ENCODE measurements around the gene PRKN. TPM values are rescaled to one million over a fixed set of nuclear protein-coding genes. Genes with fewer than 3 reads are reported as not detected.
A peak's percentile ranks its signal among the peaks of the same experiment; 100 is the strongest.

PRKN gene
- total RNA-seq, 1 experiment from 2014 or later = 0.46 TPM

DNA sequence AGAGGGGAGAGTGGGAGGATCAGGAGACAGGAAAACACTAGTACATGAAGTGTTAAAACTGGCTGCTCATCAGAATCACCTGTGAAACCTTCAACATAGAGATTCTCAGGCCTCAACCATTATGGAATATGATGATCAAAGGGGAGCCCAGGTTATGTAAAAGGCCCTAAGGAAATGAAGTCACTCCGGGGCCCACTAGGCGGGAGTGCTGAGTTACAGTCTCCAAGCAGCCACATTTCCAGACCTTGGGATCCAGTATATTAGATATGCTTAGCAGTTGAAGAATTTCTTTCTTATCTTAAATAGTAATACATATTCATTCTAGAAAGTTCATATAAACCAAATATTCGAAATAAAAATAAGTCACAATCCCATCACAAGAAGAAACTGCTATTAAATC, 476.3 kb downstream of the PRKN start:
- CTCF ChIA-PET = no interaction called here

DNA sequence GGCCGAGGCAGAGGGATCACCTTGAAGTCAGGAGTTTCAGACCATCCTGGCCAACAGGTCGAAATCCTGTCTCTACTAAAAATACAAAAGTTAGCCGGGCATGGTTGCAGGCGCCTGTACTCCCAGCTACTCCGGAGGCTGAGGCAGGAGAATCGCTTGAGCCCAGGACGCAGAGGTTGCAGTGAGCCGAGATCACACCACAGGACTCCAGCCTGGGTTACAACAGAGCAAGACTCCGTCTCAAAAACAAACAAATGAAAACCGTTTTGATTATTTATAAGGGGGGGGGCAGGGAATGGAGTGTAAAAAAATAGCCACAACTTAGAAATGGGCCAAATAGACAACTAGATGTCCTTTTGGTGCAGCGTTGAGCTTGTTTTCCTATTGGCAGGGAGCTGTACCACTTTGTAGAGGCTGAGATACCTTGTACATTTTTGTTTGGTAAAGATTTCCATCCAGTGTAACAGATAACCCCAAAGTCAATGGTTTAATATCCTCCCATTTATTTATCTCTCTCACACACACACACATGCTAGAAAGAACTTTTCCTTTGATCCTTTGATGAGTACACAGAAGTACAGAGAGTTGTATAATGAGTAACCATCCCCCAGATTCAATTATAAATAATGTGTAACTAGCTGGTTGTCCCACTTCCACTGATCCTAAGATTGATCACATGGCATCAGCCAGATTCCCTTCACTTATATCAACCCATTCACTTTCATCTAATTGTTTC, 477.5 kb downstream of the PRKN start:
- Histone ChIP-seq H3K27me3 (ENCODE audit: control insufficient read depth, insufficient read depth, low read length) (no peaks in the 10 kb centered on the region), H3K27ac (ENCODE audit: low read length) (no peak overlapping the region), H3K4me3 (ENCODE audit: low read depth in 2 of 2, low read length in 2 of 2) (no peak overlapping the region), H3K36me3 (ENCODE audit: control insufficient read depth, insufficient read depth, low read length) (no peaks in the 10 kb centered on the region), H3K4me1 (ENCODE audit: control insufficient read depth, insufficient read depth, low read length) (no peaks in the 10 kb centered on the region), H3K9me3 (ENCODE audit: control insufficient read depth, insufficient read depth, low read depth, low read length) (no peaks in the 10 kb centered on the region)
- ATAC-seq (no peak), DNase-seq (ENCODE audit: low read depth, low spot score) (no peak)
- ChIA-PET POLR2A (no interaction called here), CTCF (no interaction called here)
- in situ Hi-C loops (cut with HindIII; ENCODE audit: low pct_unique_long_range_greater_than_20kb, low sequenced_read_pairs) (no loop called here), intact Hi-C loops (cut with micrococcal nuclease; ENCODE audit: unreplicated experiment) (no loop called here)
- no TSS peak for BruUV-seq (replicated peaks)
- TF ChIP-seq, protein P1, sequence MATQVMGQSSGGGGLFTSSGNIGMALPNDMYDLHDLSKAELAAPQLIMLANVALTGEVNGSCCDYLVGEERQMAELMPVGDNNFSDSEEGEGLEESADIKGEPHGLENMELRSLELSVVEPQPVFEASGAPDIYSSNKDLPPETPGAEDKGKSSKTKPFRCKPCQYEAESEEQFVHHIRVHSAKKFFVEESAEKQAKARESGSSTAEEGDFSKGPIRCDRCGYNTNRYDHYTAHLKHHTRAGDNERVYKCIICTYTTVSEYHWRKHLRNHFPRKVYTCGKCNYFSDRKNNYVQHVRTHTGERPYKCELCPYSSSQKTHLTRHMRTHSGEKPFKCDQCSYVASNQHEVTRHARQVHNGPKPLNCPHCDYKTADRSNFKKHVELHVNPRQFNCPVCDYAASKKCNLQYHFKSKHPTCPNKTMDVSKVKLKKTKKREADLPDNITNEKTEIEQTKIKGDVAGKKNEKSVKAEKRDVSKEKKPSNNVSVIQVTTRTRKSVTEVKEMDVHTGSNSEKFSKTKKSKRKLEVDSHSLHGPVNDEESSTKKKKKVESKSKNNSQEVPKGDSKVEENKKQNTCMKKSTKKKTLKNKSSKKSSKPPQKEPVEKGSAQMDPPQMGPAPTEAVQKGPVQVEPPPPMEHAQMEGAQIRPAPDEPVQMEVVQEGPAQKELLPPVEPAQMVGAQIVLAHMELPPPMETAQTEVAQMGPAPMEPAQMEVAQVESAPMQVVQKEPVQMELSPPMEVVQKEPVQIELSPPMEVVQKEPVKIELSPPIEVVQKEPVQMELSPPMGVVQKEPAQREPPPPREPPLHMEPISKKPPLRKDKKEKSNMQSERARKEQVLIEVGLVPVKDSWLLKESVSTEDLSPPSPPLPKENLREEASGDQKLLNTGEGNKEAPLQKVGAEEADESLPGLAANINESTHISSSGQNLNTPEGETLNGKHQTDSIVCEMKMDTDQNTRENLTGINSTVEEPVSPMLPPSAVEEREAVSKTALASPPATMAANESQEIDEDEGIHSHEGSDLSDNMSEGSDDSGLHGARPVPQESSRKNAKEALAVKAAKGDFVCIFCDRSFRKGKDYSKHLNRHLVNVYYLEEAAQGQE (IDR thresholded peaks at IDR 0.05; ENCODE audit: insufficient read depth in 1 of 2, low read depth in 2 of 2, low read length in 1 of 2) = no peak
- TF ChIP-seq POLR2AphosphoS5 (IDR thresholded peaks at IDR 0.05; ENCODE audit: low read depth, low read length) = no peak
- TF ChIP-seq, protein P2, sequence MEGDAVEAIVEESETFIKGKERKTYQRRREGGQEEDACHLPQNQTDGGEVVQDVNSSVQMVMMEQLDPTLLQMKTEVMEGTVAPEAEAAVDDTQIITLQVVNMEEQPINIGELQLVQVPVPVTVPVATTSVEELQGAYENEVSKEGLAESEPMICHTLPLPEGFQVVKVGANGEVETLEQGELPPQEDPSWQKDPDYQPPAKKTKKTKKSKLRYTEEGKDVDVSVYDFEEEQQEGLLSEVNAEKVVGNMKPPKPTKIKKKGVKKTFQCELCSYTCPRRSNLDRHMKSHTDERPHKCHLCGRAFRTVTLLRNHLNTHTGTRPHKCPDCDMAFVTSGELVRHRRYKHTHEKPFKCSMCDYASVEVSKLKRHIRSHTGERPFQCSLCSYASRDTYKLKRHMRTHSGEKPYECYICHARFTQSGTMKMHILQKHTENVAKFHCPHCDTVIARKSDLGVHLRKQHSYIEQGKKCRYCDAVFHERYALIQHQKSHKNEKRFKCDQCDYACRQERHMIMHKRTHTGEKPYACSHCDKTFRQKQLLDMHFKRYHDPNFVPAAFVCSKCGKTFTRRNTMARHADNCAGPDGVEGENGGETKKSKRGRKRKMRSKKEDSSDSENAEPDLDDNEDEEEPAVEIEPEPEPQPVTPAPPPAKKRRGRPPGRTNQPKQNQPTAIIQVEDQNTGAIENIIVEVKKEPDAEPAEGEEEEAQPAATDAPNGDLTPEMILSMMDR (IDR thresholded peaks at IDR 0.05) = no peak
- TF ChIP-seq TCF7L2 (IDR thresholded peaks at IDR 0.05; ENCODE audit: low read depth, low read length) = no peak
- TF ChIP-seq SIN3A (IDR thresholded peaks at IDR 0.05; ENCODE audit: borderline replicate concordance, insufficient read depth, low read depth, low read length) = no peak

More for the DNA sequence above, 476.3 kb downstream of the PRKN start:
- DNase-seq (ENCODE audit: low read depth, low spot score) = no peak
- in situ Hi-C loops (cut with HindIII; ENCODE audit: low pct_unique_long_range_greater_than_20kb, low sequenced_read_pairs) (no loop called here), intact Hi-C loops (cut with micrococcal nuclease; ENCODE audit: unreplicated experiment) (no loop called here)
- BruUV-seq (replicated peaks) = no TSS peak
- H3K27me3 ChIP-seq (ENCODE audit: control insufficient read depth, insufficient read depth, low read length) = no peaks in the 10 kb centered on the region
- H3K9me3 ChIP-seq (ENCODE audit: control insufficient read depth, insufficient read depth, low read depth, low read length) = no peaks in the 10 kb centered on the region
- POLR2A ChIA-PET = no interaction called here
- ATAC-seq = no peak
- H3K4me1 ChIP-seq (ENCODE audit: control insufficient read depth, insufficient read depth, low read length) = no peaks in the 10 kb centered on the region
- no peak overlapping the region for H3K27ac ChIP-seq (ENCODE audit: low read length)
- TF ChIP-seq, protein P2 (IDR thresholded peaks at IDR 0.05) = peak; percentile 36; the same call in 1 of the 2 replicates
- TF ChIP-seq POLR2AphosphoS5 (IDR thresholded peaks at IDR 0.05; ENCODE audit: low read depth, low read length) = no peak
- no peaks in the 10 kb centered on the region for H3K36me3 ChIP-seq (ENCODE audit: control insufficient read depth, insufficient read depth, low read length)
- no peak overlapping the region for H3K4me3 ChIP-seq (ENCODE audit: low read depth in 2 of 2, low read length in 2 of 2)
